Stomach (tissue), 4 donors: ENCODE data around the gene RAB33A.

Experiments
- CTCF ChIP-seq, 7 experiments: fragments of 450-650 bp in 4 of 7; fragments of 200-600 bp in 3 of 7; sonication (generic) in 3 of 7; IDR thresholded peaks; one replicate each; pipeline ENCODE4 v1.5.1; 2016 to 2019; ENCODE audit warnings: antibody characterized with exemption in 7 of 7, control low read depth in 2 of 7, mild to moderate bottlenecking in 1 of 7
- POLR2A ChIP-seq, 4 donors: fragments of 450-650 bp; IDR thresholded peaks; one replicate each; pipeline ENCODE4 v1.6.1; 2016; ENCODE audit warnings: antibody characterized with exemption in 4 of 4, control low read depth in 2 of 4, mild to moderate bottlenecking in 1 of 4, moderate library complexity in 1 of 4

GRCh38 chrX:130216320-130216719 lies 44.6 kb downstream of the RAB33A start:
- TF ChIP-seq CTCF (IDR thresholded peaks at IDR 0.05) (no peak), POLR2A (IDR thresholded peaks at IDR 0.05) (no peak)
